Uterus (tissue), 4 donors: Measurements from ENCODE around the gene DACT3. TPM values are rescaled to one million over a fixed set of nuclear protein-coding genes. Genes with fewer than 3 reads are reported as not detected.
A peak's percentile ranks its signal among the peaks of the same experiment; 100 is the strongest.

ENCODE experiments used
- DNase-seq, 2 donors: peaks; one replicate each; pipeline ENCODE4 v3.0.0-alpha.2; 2019 to 2020
- H3K27ac ChIP-seq, 2 donors: fragments of 200-600 bp; sonication (generic); 1 replicate in 1 of 2; 2 replicates in 1 of 2; pipeline ENCODE4 v1.5.1; 2016 to 2018
- H3K27me3 ChIP-seq, 2 donors: fragments of 200-600 bp; sonication (generic); one replicate each; pipeline ENCODE4 v1.5.1; 2018 to 2019; ENCODE audit warnings: control low read depth in 1 of 2
- H3K36me3 ChIP-seq, 2 donors: fragments of 200-600 bp; sonication (generic); one replicate each; pipeline ENCODE4 v1.5.1; 2019; ENCODE audit warnings: control low read depth in 1 of 2
- H3K4me1 ChIP-seq, 2 donors: fragments of 200-600 bp; sonication (generic); one replicate each; pipeline ENCODE4 v1.5.1; 2018 to 2019; ENCODE audit warnings: control low read depth in 1 of 2
- H3K4me3 ChIP-seq, 2 donors: fragments of 200-600 bp; sonication (generic); 1 replicate in 1 of 2; 2 replicates in 1 of 2; pipeline ENCODE4 v1.5.1; 2018 to 2019; ENCODE audit warnings: mild to moderate bottlenecking in 1 of 2
- H3K9me3 ChIP-seq, 2 donors: fragments of 200-600 bp; sonication (generic); one replicate each; pipeline ENCODE4 v1.5.1; 2019; ENCODE audit warnings: control low read depth in 1 of 2
- CTCF ChIP-seq, 4 experiments: fragments of 200-600 bp in 2 of 4; fragments of 450-650 bp in 2 of 4; sonication (generic) in 2 of 4; IDR thresholded peaks; one replicate each; pipeline ENCODE4 v1.5.1; 2016 to 2019; ENCODE audit warnings: antibody characterized with exemption in 4 of 4, mild to moderate bottlenecking in 2 of 4, moderate library complexity in 1 of 4
- POLR2A ChIP-seq, 2 donors: fragments of 450-650 bp; IDR thresholded peaks; one replicate each; pipeline ENCODE4 v1.6.1; 2016; ENCODE audit warnings: antibody characterized with exemption in 2 of 2, mild to moderate bottlenecking in 1 of 2, moderate library complexity in 1 of 2
- intact Hi-C: fragments of 100-400 bp; cut with DNase I; formaldehyde crosslinking; loops from one replicate; pipeline ENCODE4 v1.15.1; 2023; ENCODE audit warnings: low total_unique reads
- total RNA-seq, 4 donors: library from RNA; depleted of rRNA in 3 of 4; stranded (reverse); fragments of >200 nt in 3 of 4; gene quantifications; one replicate each; pipeline versions ENCODE4 v1.1.0 to v1.2.4, GENCODE V29; 2014 to 2023
- donor health status: DM: yes; HTN: yes; CAD: no.

DACT3 gene
- total RNA-seq, 4 donors from 2014 or later = 0.29 to 90.1 (median 30.3) TPM

- no peaks in the 10 kb centered on the region for H3K27me3 ChIP-seq
- no peak for DNase-seq
- no peaks in the 10 kb centered on the region for H3K9me3 ChIP-seq
- intact Hi-C loops = loop anchor here (5.0 kb wide), 1 partner anchor 46 kb away; no protein-coding TSS in a partner anchor
- no peaks in the 10 kb centered on the region for H3K36me3 ChIP-seq
- peaks cover 7 to 12% of the 10 kb centered on the region in 2 donors for H3K4me1 ChIP-seq
- TF ChIP-seq POLR2A (IDR thresholded peaks at IDR 0.05) = no peak
- TF ChIP-seq CTCF (IDR thresholded peaks at IDR 0.05) = no peak
- H3K27ac ChIP-seq = peak overlapping the region; percentile 58 to 62
- H3K4me3 ChIP-seq = no peak overlapping the region
Observed at GRCh38 chr19:46621191-46622117, 39.5 kb downstream of the DACT3 start.

- DNase-seq = no peak
- no peaks in the 10 kb centered on the region for H3K36me3 ChIP-seq
- no peaks in the 10 kb centered on the region for H3K9me3 ChIP-seq
- H3K4me3 ChIP-seq = no peak overlapping the region
- no peaks in the 10 kb centered on the region for H3K27me3 ChIP-seq
- intact Hi-C loops = loop anchor here (5.0 kb wide), 1 partner anchor 47 kb away; no protein-coding TSS in a partner anchor
- no peak for TF ChIP-seq CTCF (IDR thresholded peaks at IDR 0.05)
- no peak for TF ChIP-seq POLR2A (IDR thresholded peaks at IDR 0.05)
- peaks cover 7 to 12% of the 10 kb centered on the region in 2 donors for H3K4me1 ChIP-seq
- peak overlapping the region; percentile 58 to 62 for H3K27ac ChIP-seq
Observed at GRCh38 chr19:46620716-46621115, 40.3 kb downstream of the DACT3 start.

- intact Hi-C loops = loop anchor here (5.0 kb wide), 1 partner anchor 47 kb away; no protein-coding TSS in a partner anchor
- peaks cover 3 to 12% of the 10 kb centered on the region in 2 donors for H3K4me1 ChIP-seq
- TF ChIP-seq CTCF (IDR thresholded peaks at IDR 0.05) (no peak), POLR2A (IDR thresholded peaks at IDR 0.05) (no peak)
Observed at GRCh38 chr19:46620267-46620666, 40.7 kb downstream of the DACT3 start.

GRCh38 chr19:46618670-46619231 lies 42.2 kb downstream of the DACT3 start:
- Histone ChIP-seq H3K4me1 (peaks cover 0 to 12% of the 10 kb centered on the region in 2 donors), H3K27me3 (no peaks in the 10 kb centered on the region), H3K27ac (peak overlapping the region; percentile 27), H3K36me3 (no peaks in the 10 kb centered on the region), H3K9me3 (no peaks in the 10 kb centered on the region), H3K4me3 (no peak overlapping the region)
- no peak for TF ChIP-seq CTCF (IDR thresholded peaks at IDR 0.05)
- no peak for TF ChIP-seq POLR2A (IDR thresholded peaks at IDR 0.05)
- DNase-seq = no peak
- intact Hi-C loops = no loop called here

More at GRCh38 chr19:46620267-46620666, 40.7 kb downstream of the DACT3 start:
- DNase-seq = no peak
- Histone ChIP-seq H3K4me3 (no peak overlapping the region), H3K36me3 (no peaks in the 10 kb centered on the region), H3K9me3 (no peaks in the 10 kb centered on the region), H3K27ac (peak overlapping the region; percentile 58 to 62), H3K27me3 (no peaks in the 10 kb centered on the region)

GRCh38 chr19:46617601-46618000 lies 43.4 kb downstream of the DACT3 start:
- H3K27me3 ChIP-seq = no peaks in the 10 kb centered on the region
- no peak for TF ChIP-seq CTCF (IDR thresholded peaks at IDR 0.05)
- TF ChIP-seq POLR2A (IDR thresholded peaks at IDR 0.05) = no peak
- DNase-seq = no peak
- intact Hi-C loops = no loop called here
- no peaks in the 10 kb centered on the region for H3K36me3 ChIP-seq
- H3K4me3 ChIP-seq = no peak overlapping the region
- no peaks in the 10 kb centered on the region for H3K9me3 ChIP-seq
- no peak overlapping the region for H3K27ac ChIP-seq
- peaks cover 0 to 12% of the 10 kb centered on the region in 2 donors for H3K4me1 ChIP-seq
